Stimulated activated CD4-positive, alpha-beta T cell treated with anti-CD3 and anti-CD28 coated beads, Interleukin-15, amount 100 ng/mL, for 24 hours (primary cell): Measurements from ENCODE around the gene RTP2.

Experiments
- DNase-seq: peaks from one replicate; pipeline ENCODE4 v3.0.0-alpha.2; 2020

Gene RTP2

DNA sequence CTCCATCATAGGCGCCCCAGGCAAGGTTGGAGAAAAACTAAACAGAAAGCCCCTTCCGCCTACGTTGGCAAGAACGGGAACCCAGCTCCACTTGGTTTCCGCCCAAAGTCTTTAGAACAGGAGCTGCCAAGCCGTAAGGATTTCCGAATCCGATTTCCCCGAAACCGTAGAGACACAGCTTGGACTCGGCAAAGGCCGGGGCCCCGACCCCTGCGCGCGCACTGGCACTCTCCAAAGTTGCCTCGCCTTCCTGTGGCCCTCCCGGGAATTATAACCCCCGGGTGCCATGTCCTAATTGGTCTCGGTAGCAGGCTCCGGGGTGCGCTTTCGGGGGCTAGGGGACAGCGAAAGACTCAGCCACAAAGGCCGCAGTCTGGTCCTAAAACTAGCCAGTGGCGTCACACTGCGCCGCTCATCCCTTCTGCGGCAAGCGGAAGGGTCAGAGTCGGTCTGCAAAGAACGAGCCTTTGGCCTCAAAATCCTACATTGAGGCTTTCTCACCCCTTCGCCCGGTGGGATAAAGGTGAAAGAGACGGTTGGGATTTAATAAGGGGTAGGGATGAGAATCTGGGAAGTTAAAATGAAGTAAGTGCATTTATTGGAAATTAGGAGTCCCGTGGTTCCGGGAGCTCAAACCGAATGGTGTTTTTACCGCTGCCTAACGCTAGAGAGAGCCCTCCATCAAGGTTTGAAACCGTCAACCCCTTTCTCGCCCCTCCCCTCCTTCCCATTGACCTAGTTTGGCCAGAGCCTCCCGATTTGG is 36.2 kb upstream of the RTP2 start:
- peak; percentile 82 for DNase-seq

DNA sequence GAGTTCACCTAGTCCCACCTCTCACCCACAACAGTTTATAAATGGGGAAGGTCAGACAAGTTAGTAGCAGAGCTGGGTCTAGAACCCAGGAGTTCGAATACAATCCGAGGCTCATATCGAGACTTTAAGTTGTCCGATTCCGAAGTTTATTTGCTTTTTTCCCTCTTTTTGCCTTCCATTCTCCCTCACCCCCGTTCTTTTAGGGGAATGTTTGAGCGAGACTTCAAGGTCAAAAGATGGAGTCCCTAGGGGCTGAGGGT is 35.6 kb upstream of the RTP2 start:
- no peak for DNase-seq

DNA sequence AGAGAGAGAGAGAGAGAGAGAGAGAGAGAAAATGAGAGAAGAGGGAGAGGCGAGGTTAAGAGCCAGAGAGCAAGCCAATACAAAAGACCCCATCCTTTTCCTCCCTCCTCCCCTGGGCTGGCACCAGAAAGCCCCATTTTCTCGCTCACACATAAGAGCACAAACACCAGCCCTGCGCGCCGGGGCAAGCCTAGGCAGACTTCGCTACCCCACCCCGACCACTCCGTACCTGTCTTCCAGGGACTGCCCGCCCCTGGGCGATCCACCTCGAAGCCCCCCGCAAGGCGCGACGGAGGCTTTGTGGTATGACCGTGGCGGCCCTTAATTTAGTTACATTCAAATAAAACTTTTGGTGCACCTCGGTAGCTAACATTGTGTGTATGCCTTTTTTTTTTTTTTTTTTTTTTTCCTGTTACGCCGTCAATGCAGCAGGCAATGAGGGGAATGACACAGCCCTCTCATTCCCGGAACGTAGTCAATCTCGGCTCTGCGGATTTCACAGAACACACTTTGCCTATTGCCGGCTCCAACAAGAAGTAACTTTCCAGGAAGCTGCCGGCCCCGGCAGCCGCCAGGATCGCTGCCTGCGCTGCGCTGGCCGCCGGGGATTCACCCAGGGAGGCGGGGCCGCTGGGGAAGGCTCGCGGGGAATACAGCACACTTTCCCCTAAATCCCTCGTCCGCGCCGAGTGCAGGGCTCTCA is 35.2 kb upstream of the RTP2 start:
- DNase-seq, result peak; percentile 75

DNA sequence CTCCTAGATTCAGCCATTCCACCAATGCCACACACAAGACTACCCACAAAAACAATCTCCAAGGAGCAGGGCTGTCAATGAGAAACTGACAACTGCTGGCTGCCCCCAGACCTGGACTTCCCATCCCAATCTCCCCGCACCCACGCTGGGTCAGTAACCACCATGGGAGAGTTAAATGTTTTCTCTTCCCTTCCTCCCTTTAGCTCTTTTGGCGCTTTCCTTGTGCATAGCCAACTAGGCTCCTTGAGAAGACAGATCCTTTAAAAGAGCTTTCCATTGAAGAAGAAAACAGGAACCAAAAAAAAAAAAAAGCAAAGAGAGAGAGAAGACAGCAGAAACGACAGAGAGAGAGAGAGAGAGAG is 34.6 kb upstream of the RTP2 start:
- no peak for DNase-seq

DNA sequence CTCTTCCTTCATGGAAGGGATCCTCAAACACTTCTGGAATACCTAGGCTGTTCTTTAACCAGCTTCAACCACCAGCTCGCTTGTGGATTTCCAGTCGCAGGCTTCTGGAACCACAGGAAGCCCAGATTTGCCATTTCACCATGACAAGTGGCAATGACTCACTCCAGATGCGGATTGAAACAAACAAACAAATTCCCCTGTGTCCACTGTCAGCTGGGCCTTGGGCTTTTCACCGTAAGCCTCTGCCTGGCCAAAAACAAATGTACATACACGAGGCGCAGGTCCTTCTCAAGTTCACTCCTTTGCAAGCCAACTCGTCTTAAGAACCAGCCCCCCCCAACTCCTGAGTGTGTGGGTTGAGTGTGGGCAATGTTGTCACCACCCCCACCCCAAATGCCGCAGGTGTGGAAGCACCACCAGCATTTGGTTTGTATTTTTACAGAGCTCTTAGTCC is 34.1 kb upstream of the RTP2 start:
- no peak for DNase-seq

DNA sequence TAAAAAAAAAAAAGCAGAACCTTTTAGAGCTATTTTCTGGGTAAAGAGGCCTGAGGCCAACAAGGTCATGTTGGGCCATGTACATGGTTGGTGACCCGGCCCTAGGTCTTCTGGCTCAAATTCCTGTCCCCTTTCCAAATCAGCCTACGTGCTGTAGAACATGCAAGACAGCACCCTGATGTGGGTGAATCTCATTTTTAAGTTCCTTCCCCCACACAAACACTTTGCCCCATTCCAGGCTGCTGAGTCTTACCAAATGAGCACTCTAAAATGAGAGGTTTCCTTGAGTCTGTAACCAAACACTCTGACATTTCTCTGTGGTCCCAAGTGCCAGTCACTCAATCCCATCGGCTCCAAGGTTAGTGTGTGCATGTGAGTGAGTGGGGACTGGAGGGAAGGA is 33.5 kb upstream of the RTP2 start:
- DNase-seq, result no peak

DNA sequence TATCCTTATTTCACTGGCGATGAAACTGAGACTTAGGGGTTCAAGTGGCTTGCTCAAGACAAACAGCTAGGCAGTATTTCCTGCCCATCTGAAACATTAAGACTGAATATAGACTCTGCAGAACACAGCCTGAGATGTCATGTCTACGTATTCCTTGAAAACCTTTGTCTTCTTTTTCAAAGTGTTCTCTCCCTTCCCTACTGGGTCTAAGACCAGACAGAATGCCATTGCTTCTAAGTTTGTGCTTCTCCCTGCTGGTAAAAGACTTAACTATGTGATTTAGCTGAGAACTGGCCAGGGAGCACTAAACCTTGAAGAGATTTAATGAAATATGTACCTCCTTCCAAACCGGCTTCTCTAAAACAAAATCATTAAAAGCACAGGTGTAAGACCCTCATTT is 33.0 kb upstream of the RTP2 start:
- DNase-seq, result no peak

DNA sequence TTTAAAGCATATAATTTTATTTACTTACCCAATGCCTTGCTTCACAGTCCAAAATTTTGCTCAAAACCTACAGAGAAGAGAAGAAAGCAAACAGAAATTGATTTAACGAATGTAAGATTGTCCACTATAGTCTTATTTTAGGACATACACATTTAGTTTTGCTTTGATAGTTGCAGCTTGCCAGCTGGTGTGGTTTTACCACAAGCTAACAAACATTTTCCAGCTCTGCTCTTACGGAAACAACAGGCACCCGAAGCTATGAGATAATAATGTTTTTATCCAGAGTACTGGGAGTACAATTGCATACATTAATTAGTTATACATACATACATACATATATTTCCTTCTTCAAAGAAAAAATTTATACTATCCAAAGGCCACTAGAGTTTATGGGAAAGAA is 32.5 kb upstream of the RTP2 start:
- no peak for DNase-seq

DNA sequence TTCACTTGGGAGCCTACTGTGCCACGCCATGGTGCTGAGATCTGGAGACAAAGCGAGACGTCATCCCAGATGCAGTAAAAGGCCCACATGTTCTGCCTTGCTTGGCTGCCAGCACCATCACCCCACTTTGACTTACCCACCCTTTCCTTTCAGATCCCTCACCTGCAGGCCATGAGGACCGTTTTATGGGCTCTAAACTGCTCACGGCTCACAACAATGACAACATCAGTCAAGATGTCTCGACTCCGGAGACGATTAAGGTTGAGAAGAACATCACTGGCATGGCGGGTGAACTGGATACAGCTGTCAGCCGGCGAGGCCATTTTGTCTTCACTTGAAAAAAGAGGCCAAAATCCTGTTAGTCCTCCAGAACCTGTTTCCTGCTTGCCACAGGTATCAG is 31.0 kb upstream of the RTP2 start:
- DNase-seq, result no peak

DNA sequence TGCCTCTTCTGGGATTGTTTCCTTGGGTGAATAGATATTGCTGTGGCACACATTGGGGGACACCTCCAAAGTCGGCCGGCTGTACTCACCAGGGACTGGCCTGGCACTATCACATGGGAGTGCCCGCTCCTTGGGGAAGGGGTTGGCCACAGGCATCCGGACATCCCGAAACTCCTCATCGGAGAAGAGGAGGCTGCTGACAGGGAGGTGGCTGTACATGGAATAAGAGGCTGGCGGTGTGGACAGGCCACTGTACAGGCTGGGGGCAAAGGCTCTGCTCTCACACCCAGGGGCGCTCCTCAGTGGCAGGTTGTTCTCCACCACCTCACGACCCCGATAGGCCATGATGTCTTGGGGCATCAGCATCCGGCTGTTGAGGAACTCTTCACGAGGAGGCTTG is 27.2 kb upstream of the RTP2 start:
- DNase-seq, result no peak

DNA sequence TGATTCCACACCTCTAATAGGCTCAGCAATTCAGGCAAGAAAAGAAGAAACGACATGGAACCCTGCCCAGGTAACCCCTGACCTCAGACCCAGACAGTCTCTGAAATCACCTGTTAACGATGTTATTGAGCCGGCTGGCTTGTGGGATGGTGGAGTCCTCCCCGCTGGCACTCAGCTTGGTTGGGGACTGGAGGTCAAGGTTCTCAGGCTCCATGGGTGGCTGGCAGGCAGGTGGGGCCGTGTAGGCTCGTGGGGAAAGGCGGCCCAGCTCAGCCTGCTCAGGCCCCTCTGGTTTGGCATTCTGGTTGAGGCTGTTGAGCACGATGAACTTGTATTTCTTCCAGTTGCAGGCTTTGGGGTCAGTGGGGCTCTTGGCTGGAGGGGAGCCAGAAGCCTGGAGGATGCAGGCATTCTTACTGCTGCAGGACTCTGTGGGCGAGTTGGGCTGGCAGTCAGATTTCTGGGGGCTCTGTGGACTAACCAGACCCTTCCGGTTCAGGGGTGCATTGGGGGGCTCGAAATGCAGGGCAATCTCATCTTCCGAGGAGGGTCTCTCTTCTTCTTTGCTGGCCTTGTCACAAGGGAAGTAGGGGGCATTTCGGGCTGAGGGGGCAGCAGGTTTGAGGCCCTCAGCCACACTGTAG is 26.7 kb upstream of the RTP2 start:
- no peak for DNase-seq

DNA sequence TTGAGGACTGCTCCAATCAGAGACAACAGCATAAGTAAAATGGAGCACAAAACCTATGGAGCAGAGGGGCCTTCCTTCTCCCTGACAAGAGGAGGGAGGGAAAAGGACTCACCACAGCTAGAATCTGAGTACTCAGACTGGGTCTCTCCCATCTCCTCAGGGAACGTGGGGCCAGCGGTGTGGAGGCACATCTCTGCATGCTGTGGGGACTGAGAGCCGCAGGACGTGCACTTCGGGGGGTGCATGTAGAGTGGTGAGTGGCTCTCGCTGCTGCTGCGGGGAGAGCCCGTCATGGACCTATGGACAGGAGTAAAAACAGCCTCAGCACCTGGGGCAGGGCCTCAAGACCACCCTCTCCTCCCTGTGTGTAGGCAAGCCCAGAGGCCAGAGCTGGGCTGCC is 25.9 kb upstream of the RTP2 start:
- no peak for DNase-seq

DNA sequence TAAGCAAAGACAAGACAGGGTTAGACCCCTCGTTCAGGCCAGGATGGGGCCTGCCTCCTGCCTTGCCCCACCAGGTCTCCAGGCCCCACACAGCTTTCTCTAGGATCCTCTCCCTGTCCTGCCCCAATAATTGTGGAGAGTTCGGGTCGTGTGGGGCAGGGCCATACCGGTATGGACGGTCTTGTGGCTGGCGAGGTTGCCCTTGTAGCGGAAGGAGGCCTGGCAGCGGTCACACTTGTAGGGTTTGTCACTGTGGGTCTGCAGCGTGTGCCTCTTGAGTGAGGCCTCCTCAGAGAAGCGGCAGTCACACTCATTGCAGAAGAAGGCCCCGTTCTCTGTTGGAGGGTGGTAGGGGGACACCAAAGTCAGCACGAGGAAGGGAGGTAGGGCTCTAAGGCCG is 24.2 kb upstream of the RTP2 start:
- no peak for DNase-seq

DNA sequence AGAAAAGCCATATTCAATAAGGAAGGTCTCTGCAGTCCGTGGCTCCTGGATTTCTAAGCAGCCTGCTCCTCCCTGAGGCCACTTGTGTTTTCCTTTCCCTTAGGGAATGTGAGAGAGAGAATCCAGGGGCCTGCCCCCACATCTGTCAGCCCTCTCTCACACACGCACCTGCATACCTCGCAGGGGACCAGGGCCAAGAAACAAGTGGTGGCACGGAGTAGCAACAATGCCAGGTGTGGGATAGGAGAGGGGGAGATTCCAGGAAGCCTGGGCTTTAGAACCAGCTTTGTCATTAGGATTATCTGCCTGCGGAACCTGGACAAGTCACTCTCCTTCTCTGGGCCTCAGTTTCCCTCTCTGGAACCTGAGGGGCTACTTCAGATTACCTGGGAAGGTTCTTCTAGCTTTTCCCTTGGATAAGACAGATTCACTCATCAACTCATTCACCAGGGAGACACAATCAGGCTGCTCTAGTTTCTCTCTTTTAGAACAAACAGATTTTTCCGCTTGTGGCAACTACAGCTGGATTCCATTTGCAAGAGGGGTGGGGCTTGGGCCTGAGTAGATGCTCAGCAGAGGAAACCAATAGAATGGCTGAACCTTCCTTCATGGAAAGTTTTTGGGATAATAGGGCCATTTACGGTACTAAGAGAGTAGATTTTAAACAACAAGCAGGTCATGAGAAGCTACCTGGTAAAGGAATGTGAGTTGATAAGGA is 23.5 kb upstream of the RTP2 start:
- DNase-seq, result no peak

DNA sequence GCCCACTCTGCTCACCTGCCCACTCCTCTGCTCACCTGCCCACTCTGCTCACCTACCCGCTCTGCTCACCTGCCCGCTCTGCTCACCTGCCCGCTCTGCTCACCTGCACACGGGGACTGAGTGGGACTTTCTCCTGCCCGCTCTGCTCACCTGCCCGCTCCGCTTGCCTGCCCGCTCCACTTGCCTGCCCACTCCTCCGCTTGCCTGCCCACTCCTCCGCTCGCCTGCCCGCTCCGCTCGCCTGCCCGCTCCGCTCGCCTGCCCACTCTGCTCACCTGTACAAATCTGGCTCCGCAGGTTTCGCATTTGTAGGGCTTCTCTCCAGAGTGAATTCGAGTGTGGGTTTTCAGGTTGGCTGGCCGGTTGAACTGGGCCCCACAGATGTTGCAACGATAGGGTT is 22.9 kb upstream of the RTP2 start:
- no peak for DNase-seq

DNA sequence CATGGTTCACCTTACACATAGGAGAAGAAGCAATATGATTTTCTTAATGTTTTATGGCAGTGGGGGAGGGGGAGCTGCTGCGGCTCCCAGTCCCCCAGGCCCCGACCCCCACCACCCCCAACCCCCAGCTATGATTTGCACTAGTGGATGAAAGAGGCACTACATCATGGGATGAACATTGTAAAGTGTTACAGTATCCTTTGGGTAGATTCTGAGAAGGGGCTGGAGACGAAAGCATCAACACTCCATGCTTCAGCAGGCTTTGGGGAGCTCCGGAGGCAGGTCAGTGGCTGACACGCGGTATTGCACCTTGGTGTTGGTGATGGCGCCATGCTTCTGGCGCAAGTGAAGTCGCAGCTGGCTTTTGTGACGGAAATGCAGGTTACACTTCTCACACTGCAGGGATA is 19.9 kb upstream of the RTP2 start:
- no peak for DNase-seq

DNA sequence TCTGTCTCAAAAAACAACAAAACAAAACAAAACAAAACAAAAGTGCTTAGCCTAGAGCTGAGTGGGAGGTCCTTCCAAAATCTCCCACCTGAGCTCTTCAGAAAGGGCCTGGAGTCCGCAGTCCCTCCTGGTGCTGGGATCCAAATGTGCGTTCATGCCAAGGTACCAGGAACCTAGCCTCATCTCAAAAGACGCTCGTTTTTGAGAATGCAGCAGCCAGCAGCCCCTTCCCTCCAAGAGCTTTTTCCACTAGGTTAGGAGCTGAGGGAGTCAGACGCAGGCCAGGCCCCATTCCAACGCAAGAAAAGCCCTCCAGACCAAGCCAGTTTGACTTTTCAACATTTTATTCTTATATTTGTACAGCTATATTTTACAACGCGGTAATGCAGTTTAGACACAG is 18.7 kb upstream of the RTP2 start:
- no peak for DNase-seq

DNA sequence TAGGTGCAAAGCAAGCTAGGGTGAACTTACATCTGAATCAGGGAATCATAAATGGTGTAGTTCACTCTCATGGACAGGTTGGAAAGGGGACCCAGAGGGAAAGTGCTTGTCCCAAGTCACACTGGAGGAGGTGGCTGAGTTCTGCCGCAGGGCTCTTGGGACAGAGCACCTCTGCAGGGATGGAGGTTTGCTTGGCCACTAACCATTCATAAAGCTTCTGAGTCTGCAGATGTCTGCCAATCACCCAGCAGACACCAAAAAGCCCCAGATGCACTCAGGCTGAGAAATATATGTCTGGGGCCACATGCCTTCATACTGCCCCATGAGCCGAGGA is 17.9 kb upstream of the RTP2 start:
- no peak for DNase-seq

DNA sequence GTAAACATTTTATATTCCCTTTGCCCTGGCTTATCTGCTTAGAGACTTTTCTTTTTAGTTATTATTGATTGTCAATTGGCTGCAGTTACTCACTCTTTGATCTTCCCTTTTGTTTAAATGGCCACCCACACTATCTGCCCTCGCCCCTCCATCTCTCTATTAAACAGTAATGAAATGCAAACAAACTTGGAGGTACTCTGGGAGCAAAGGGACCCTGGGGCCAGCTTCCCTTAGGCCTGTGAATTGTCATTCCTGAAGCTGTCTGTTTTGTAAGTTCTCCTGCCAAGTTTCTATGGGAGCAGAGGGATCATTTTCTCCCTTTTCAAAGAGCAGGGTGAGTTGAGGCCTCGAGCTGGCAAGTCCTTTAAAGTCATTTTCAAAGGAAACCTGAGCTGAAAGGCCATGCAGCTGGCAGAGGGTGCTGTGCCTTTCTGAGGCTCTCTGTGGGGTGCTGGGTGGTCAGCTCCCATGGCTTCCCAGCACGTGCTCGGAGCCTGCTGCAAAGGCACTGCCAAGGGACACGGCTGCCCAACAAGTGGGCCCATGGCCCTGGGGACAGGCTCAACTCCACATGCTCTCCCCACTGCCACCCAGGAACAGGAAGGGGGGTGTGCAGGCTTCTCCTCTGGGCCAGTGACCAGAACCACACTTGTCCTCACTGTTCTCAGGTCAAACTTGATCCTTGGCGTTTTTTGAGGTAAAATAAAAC is 17.4 kb upstream of the RTP2 start:
- DNase-seq, result no peak

DNA sequence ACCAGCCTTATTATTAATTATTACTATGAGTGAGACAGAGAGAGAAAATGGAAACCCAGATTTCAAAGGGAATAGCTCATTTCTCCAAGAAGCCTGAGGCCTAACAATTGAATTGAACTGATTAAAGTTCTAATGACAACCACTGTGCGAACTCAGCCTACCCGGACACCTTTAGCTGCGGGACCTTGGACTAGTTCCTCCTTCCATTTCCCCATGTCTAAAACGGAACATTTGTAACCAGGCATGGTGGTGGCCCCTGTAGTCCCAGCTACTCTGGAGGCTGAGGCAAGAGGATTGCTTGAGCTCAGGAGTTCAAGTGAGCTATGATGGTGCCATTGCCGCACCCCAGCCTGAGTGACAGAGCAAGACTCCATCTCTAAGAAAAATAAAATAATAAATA is 16.4 kb upstream of the RTP2 start:
- DNase-seq, result no peak

DNA sequence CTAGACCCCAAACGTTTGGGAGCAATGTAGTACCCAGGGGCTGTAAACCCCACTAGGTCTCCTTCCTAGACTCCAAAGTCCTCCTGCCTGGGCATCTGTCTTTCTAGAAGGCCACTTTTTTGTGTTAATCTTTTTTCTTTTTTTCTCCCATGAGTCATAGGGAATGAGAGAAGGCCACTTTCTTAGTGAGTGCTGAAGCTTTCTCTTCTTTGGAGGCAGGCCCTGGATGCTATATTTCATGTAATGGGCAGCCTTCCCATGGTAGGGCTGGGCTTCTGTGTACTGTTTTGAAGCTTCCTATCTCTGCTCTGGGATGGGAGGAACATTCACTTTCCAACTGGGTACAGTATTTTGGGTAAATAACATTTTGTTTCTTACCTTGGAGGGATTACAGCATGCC is 15.2 kb upstream of the RTP2 start:
- DNase-seq, result no peak

DNA sequence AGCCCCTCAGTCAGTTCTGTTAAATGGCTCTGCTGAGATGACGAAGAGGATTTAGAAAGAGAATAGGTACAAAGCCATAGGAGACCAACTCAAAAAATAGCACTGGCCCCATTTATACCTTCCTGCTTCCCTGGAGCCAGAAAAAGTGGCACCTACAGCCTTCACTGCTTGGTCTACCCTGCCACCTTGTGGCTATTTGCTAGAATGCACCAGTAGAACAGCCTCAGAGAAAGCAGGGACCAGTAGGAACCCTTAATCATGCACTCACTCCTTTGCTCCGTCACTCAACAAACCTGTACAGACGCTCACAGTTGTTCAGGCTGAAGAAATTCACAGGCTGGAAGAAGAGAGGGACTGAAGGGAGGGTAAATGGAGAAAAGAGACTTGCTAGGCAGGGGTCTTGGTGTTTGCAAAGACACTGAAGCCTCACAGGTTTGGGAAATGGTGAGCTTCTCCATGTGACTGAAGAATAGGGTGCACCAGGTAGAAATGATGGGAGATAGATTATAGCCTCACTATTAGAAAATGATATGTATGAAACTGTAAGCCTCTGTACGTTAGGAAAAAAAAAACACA is 12.1 kb upstream of the RTP2 start:
- peak; percentile 77 for DNase-seq

DNA sequence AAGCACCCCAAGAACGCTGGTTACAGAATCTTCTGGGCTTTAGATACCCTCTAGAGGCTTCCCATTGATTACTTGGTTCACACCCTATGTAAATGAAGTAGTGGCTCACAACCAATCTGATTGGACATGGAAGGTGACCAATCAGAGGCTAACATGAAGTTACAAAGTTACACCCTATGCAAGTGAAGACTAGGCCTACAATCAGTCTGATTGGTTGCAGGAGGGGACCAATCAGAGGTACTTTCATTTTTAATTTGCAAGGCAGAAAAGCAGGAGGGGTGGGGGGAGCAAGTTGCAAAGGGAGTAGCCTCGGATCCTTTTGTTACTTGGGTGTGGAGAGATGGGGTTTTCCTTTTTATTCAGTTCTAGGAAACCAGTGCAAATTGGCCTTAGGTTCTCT is 11.1 kb upstream of the RTP2 start:
- no peak for DNase-seq
